OCI-LY1 (cell line): Measurements from ENCODE around the gene C1orf94.

Experiments
- EZH2 ChIP-seq: fragments of 200-600 bp; sonication (generic), shearing (Covaris generic); IDR thresholded peaks from 2 replicates; pipeline ENCODE4 v1.8.0; 2017; ENCODE audit warnings: borderline replicate concordance, mixed run types, mild to moderate bottlenecking, antibody characterized with exemption, low read length, moderate library complexity, mixed read lengths
- TF ChIP-seq, protein P1 (sequence below): fragments of 200-600 bp; sonication (generic), shearing (Covaris generic); IDR thresholded peaks from 2 replicates; pipeline ENCODE4 v1.5.1; 2017; ENCODE audit warnings: mild to moderate bottlenecking, antibody characterized with exemption, low read length, moderate library complexity, mixed read lengths

DNA sequence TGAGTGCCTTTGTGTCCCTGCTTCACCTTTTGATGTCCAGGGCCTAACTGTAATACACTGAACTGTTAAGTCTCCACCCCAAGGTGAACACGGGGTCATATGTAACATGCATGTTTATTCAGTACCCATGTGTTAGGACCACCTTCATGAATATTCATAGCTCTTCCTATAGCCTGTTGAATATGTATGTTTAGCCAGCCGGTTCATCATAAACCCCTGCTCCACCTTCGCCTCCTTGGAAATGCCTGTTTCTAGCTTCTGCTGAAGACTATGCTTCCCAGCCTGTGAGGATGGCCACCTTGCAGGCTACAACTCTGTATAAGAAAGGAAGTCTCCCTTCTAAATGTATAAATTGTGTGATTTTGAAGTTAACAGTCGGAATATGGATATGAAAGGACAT lies 69.3 kb downstream of the C1orf94 start:
- TF ChIP-seq, protein P1, sequence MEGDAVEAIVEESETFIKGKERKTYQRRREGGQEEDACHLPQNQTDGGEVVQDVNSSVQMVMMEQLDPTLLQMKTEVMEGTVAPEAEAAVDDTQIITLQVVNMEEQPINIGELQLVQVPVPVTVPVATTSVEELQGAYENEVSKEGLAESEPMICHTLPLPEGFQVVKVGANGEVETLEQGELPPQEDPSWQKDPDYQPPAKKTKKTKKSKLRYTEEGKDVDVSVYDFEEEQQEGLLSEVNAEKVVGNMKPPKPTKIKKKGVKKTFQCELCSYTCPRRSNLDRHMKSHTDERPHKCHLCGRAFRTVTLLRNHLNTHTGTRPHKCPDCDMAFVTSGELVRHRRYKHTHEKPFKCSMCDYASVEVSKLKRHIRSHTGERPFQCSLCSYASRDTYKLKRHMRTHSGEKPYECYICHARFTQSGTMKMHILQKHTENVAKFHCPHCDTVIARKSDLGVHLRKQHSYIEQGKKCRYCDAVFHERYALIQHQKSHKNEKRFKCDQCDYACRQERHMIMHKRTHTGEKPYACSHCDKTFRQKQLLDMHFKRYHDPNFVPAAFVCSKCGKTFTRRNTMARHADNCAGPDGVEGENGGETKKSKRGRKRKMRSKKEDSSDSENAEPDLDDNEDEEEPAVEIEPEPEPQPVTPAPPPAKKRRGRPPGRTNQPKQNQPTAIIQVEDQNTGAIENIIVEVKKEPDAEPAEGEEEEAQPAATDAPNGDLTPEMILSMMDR = no peak
- TF ChIP-seq EZH2 = no peak
